Transverse colon (tissue), 4 donors: ENCODE measurements around the gene CBR1.

Source experiments
- CTCF ChIP-seq, 5 experiments: fragments of 200-600 bp in 3 of 5; fragments of 450-650 bp in 2 of 5; sonication (generic) in 3 of 5; IDR thresholded peaks; 1 replicate in 2 of 5; 2 replicates in 3 of 5; pipeline ENCODE4 v1.5.1; 2016 to 2017; ENCODE audit warnings: antibody characterized with exemption in 5 of 5, inconsistent platforms in 3 of 5, mild to moderate bottlenecking in 2 of 5, moderate library complexity in 1 of 5
- EP300 ChIP-seq: sonication (generic); formaldehyde crosslinking; IDR thresholded peaks from one replicate; pipeline ENCODE4 v1.6.1; 2017; ENCODE audit warnings: antibody characterized with exemption, low read depth
- POLR2A ChIP-seq: fragments of 450-650 bp; IDR thresholded peaks from one replicate; pipeline ENCODE4 v1.6.1; 2016; ENCODE audit warnings: antibody characterized with exemption, mild to moderate bottlenecking, moderate library complexity
- POLR2AphosphoS5 ChIP-seq, 3 donors: sonication (generic); formaldehyde crosslinking; IDR thresholded peaks; one replicate each; pipeline ENCODE4 v1.6.1; 2016; ENCODE audit warnings: antibody characterized with exemption in 3 of 3

- TF ChIP-seq POLR2AphosphoS5 (IDR thresholded peaks at IDR 0.05) = peak; percentile 81 to 96 (median 94)
- no peak for TF ChIP-seq EP300
- TF ChIP-seq CTCF (IDR thresholded peaks at IDR 0.05) = no peak
- peak; percentile 95 for TF ChIP-seq POLR2A
Measured at GRCh38 chr21:36060159-36060921, 9.5 kb upstream of the CBR1 start, which contains the start of gene SETD4.
